ENCODE measurements around the gene TAX1BP1.
"Not testable (repeated sequence)": the region's sequence is repeated elsewhere in the genome, so short reads cannot be mapped to it uniquely, and the experiment has no call there.

The TAX1BP1 gene

DNA sequence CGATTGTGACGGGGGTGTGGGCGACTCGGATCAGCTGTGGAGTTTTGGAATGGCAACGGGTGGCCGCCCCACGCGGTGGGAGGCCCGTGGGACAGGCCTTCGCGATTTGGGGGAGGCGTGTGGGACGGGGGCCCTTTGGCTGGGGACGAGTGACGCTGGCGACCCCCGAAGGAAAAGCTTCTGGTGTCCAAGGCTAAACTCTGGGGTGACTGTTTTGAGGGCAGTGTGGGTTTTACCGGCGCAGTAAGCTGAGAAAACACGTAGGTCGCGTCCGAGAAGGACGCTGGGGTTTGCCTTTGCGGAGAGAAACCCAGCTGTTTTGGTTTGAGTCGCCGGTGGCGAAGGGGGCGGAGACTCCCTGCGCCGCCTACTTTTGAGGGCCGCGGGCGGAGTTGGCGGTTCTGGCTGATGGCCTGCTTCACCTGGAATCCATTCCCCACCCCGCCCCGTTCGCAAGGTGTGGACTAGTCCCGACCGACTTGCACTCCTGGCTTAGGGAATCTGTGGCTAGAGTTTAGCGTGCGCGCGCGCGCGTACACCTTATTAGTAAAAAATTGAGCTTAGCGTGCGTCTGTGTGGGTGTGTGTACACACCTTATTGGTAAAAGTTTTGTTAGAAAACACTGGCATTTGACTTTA, 606 bp downstream of the TAX1BP1 start:
- DNase-seq = peak; percentile 82

DNA sequence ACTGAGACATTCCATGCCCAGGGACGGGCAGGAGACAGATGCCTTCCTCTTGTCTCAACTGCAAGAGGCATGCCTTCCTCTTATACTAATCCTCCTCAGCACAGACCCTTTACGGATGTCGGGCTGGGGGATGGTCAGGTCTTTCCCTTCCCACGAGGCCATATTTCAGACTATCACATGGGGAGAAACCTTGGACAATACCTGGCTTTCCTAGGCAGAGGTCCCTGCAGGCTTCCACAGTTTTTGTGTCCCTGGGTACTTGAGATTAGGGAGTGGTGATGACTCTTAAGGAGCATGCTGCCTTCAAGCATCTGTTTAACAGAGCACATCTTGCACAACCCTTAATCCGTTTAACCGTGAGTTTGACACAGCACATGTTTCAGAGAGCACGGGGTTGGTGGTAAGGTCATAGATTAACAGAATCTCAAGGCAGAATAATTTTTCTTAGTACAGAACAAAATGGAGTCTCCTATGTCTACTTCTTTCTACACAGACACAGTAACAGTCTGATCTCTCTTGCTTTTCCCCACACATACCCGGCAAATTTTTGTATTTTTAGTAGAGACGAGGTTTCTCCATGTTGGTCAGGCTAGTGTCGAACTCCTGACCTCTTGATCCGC, 2.2 kb downstream of the TAX1BP1 start:
- not testable (repeated sequence) for DNase-seq

DNA sequence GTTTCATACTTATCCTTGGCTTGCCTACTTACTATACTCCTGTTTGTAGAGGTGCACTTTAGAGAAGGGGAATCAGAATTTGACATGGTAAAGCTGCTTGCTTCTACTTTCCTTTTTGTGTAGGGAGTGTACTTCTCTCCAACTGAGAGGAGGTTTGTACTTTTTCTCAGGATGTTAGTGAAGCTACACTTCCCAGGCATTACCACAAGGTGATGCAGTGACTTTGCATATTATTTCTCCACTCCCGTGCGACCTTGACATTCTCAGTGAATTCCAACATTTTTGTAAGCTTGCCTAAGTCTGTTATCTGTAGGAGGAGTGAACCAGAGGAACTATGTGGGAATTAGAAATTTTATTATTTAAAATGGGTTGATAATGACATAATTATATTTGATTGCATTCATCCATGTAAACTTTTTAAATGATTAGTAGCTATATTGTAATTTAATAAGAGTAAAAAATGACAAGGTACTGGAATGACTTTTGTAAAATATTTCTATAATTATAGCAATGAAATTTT, 5.2 kb downstream of the TAX1BP1 start:
- no peak for DNase-seq

DNA sequence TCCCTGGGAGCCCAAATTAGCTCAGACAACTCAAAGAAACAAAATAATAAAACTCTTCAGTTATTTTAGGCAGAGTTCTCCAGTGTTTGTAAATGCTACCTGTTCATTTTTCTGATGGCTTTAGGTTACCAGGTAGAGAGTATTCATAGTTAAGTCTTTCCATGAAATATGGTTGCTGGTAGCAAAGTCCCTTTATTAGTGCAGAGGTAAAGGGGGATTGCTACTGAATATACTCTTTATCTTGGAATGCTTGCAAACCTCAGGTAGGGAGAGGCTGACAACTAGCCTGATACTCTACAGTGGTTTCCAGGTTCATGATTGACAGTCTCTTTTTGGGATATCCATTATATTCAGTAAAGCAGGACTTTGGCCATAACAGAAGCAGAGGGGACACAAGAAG, 6.5 kb downstream of the TAX1BP1 start:
- DNase-seq = no peak

GRCh38 chr7:27746978-27747377, 7.0 kb downstream of the TAX1BP1 start:
- DNase-seq = no peak

DNA sequence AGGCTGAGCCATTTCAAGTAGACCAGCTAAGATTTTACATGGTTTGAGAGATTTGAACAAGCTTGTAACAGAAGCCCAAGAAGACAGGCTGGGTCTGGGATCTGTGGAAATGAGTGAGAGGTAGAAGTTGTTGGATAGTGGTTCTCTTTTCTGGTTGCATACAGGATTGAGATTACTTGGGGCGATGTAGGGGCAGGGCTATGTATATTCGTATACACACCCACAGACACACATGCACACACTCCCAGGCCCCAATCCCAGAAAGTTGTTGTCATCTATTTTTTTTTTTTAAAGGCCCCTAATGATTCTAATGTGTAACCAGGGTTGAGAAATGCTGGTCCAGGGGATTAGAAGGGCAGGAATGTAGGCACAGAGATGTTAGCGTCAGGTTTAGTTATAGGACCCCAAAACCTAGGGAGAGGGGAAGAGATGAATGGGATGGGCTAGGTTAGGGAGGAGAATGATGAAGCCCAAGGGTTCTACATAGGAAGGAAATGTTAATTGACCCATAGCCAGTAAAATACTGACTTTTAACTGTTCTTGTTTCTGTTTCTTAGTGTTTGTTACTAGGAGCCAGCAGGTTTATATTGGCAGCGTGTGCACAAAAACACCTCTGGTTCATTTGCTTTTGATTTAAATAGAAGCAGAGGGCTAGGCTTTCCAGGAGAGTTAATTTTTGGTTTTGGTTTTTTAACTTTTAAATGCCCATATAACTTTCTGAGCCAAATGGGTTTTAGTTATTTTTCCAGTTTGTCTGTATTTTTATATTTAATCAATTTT, 7.8 kb downstream of the TAX1BP1 start:
- no peak for DNase-seq

- DNase-seq = no peak
These were observed 10.4 kb downstream of the TAX1BP1 start for GRCh38 chr7:27750316-27750715.

DNA sequence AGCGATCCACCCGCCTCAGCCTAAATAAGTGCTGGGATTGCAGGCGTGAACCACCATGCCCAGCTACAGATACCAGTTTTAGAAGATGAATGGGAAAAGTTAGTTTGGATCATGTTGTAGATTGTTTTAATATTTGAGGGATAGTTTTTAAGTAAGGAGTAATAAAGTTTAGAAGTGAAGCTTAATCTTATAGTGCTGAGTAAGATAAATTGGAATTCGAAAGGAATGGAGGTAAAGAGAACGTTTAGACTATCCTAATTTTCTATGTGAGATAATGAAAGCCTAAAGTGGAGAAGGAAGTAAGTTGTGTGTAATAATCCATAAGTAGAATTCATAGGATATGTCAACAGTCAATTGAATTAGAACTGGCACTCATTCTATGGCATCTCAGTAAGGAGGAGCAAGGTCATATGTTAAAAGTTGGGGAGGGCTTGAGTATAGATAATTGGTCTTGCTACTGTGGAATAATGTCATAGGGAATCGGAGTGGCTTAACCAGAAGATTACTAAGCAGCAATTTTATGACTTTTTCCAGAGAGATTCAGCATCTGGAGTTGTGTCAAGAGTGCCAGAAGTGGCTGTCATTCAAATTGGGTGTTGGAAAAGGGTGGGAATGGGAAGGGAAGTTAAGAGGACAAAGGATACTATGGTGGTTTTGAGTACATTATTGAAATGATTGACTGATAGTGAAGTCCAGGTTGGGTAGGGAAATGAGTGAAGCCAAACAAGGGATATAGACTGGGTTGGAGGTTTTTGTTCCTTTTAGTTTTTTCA, 12.1 kb downstream of the TAX1BP1 start:
- DNase-seq = no peak

GRCh38 chr7:27753863-27754262, 13.9 kb downstream of the TAX1BP1 start:
- no peak for DNase-seq

GRCh38 chr7:27756298-27756697, 16.3 kb downstream of the TAX1BP1 start:
- DNase-seq = no peak

GRCh38 chr7:27759491-27759890, 19.5 kb downstream of the TAX1BP1 start:
- no peak for DNase-seq

DNA sequence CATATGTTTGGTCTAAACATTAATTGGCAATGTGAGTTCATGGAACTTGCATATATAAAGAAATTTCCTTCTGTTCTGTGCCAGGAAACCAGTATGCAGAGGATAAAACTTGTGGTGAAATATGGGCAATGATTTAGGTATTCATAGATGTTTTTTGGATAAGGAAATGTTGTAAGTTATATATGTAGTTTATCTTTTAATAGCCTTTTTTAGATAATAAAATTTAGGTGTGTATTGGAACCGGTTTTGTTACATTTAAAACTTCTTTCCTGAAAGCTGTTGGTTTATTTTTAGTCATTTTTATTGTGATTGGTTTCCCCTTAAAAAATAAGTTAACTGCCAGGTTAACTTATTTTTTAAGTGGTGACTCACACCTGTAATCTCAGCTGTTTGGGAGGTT, 22.1 kb downstream of the TAX1BP1 start:
- no peak for DNase-seq

- no peak for DNase-seq
These were observed 24.1 kb downstream of the TAX1BP1 start for GRCh38 chr7:27763983-27764508.

DNA sequence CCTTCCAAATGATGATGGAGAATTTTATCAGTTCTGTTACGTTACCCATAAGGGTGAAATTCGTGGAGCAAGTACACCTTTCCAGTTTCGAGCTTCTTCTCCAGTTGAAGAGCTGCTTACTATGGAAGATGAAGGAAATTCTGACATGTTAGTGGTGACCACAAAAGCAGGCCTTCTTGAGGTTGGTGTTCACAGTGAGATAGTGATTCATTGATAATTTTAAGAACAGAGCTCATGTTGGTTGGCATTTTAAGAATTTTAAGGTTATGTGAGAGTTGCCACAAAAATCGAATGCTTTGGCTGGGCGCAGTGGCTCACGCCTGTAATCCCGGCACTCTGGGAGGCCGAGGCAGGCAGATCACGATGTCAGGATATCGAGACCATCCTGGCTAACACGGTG, 25.9 kb downstream of the TAX1BP1 start:
- no peak for DNase-seq

DNA sequence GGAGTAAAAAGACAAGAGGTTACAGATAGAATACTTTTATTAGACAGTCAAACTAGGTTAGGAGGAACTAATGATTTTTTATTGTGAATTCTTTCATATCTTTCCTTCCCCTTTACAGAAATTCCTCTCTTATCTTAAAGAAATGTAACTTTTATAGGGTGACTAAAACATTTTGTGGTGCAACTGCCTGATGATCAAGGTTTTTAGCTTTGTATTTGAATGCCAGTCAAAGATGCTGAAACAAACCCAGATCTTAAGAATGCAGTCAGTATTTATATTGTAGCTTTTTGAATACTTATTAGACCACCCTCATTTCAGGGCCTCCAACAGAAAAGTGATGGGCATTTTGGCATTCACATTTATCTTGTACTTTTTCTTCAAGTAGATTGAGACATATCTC, 27.4 kb downstream of the TAX1BP1 start:
- DNase-seq = no peak

DNA sequence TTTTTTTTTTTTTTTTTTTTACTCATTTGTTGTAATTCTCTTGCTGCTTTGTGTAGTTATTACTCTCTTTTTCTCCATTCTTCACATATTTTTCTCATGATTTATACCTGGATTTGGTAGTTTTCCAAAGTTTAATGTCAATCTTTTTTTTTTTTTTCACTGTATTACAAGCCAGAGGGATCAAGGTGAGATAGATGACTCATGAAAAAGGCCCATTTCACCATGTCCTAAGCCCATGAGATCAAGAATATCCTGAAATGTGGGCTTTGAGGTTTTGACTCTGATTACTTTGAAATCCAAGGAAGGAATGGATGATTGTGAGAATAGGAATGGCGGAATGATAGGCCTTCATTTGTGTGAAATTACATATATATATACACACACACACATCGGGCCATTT, 31.1 kb downstream of the TAX1BP1 start:
- no peak for DNase-seq

DNA sequence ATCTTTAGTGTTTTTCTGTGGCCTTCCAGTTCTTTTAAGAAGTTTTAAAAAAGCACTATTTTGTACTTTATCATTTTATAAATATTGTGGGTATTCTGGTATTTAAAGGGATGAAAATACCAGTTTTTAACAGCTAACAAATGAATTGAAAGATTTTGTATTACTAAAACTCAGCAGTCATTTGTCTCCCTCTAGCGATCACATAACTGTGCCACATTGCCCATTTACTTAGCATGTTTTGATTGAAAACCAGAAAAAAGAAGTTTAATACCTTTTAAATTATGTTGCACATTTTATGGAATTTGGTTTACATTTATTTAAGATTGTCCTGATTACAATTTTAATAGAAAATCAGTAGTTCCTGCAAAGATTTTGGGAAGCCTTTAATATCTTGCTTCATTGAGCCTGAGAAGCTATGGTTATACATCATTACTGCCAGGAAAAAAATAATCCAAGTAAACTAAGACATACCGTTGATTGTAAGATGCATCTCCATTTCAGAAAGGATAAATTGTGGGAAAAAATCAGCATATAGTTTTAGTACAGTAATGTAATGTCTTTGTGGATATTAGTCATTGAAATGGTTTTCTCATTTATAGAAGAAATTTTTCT, 34.9 kb downstream of the TAX1BP1 start:
- DNase-seq = no peak

DNA sequence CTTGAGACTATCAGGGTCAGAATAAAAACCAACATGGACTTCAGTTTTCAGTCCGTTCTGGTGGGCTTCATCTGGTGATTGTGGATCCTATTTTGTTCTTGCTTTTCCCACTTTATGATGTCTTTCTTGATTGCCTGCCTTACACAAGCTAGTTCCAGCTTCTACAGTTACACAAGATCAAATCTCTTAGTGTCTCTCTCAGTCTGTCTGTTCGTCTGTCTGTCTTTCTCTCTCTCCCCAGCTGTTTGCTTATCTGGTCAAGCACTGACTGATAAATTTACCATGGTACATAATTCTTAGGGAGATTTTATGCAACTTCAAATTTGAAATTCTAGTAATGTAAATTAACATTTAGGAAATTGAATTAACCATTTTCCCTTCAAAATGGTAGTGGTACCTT, 35.8 kb downstream of the TAX1BP1 start:
- DNase-seq = no peak

- no peak for DNase-seq
These were observed 37.7 kb downstream of the TAX1BP1 start for GRCh38 chr7:27777662-27778061.

GRCh38 chr7:27779873-27780272, 39.9 kb downstream of the TAX1BP1 start:
- DNase-seq = no peak

DNA sequence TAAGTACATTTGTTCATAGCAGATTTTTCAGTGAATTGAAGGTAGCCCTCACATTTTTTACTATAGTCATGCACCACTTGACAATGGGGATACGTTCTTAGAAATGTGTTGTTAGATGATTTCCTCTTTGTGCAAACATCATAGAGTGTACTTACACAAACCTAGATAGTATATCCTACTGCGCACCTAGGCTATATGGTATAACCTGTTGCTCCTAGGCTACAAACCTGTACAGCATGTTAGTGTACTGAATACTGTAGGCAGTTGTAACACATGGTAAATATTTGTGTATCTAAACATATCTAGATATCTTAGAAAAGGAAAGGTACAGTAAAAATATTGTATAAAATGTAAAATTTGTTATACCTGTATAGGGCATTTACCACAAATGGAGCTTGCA, 41.2 kb downstream of the TAX1BP1 start:
- DNase-seq = no peak

GRCh38 chr7:27782849-27783248, 42.9 kb downstream of the TAX1BP1 start:
- DNase-seq = no peak

All from stimulated activated CD4-positive, alpha-beta T cell treated with anti-CD3 and anti-CD28 coated beads, Interleukin-4, amount 100 ng/mL, for 1 hour (primary cell).